ENCODE measurements around the gene COL18A1.

- no peak for TF ChIP-seq USF2 (IDR thresholded peaks at IDR 0.05; ENCODE audit: low read length)
- no peak for TF ChIP-seq RNF2 (IDR thresholded peaks at IDR 0.05; ENCODE audit: borderline replicate concordance, low read depth, low read length, missing control alignments, poor library complexity, severe bottlenecking)
- no peak for TF ChIP-seq CTCF (IDR thresholded peaks at IDR 0.05; ENCODE audit: control extremely low read depth in 1 of 3, insufficient read depth in 1 of 3, low read depth in 1 of 3, low read length in 3 of 3)
- TF ChIP-seq SIRT6 (IDR thresholded peaks at IDR 0.05; ENCODE audit: low read length) = no peak
- TF ChIP-seq E2F6 (IDR thresholded peaks at IDR 0.05) = no peak
- TF ChIP-seq CREB1 (IDR thresholded peaks at IDR 0.05) = no peak
- no peak for TF ChIP-seq JUN (IDR thresholded peaks at IDR 0.05; ENCODE audit: low read depth, low read length)
- TF ChIP-seq ASH2L (IDR thresholded peaks at IDR 0.05; ENCODE audit: low read length) = no peak
- no peak for TF ChIP-seq POLR2A (IDR thresholded peaks at IDR 0.05; ENCODE audit: control extremely low read depth in 1 of 2, low read depth in 2 of 2, low read length in 2 of 2)
Observed at GRCh38 chr21:45453308-45453950, 48.5 kb downstream of the COL18A1 start.

All from H1 (cell line).